ENCODE data around the gene BSG. TPM values are rescaled to one million over a fixed set of nuclear protein-coding genes. Genes with fewer than 3 reads are reported as not detected.
"Not testable (repeated sequence)": the region's sequence is repeated elsewhere in the genome, so short reads cannot be mapped to it uniquely, and the experiment has no call there.

Gene BSG
- total RNA-seq, 1 experiment from 2014 or later, result 1,167 TPM

- no peak for DNase-seq
- Histone ChIP-seq H3K4me3 (ENCODE audit: insufficient read depth, low read depth, low read length) (no peak overlapping the region), H3K36me3 (replicated peaks; ENCODE audit: control insufficient read depth, insufficient read depth, low read length) (no peaks in the 10 kb centered on the region), H3K27me3 (ENCODE audit: control insufficient read depth, insufficient read depth, low read length) (peaks cover 14% of the 10 kb centered on the region)
Measured at GRCh38 chr19:595326-596262, 23.2 kb downstream of the BSG start.

GRCh38 chr19:596263-596655, 23.9 kb downstream of the BSG start:
- Histone ChIP-seq H3K36me3 (replicated peaks; ENCODE audit: control insufficient read depth, insufficient read depth, low read length) (no peaks in the 10 kb centered on the region), H3K27me3 (ENCODE audit: control insufficient read depth, insufficient read depth, low read length) (peaks cover 7% of the 10 kb centered on the region), H3K4me3 (ENCODE audit: insufficient read depth, low read depth, low read length) (no peak overlapping the region)
- DNase-seq, result no peak

GRCh38 chr19:597406-598315, 25.3 kb downstream of the BSG start:
- H3K27me3 ChIP-seq (ENCODE audit: control insufficient read depth, insufficient read depth, low read length), result no peaks in the 10 kb centered on the region
- no peak for DNase-seq
- no peak overlapping the region for H3K4me3 ChIP-seq (ENCODE audit: insufficient read depth, low read depth, low read length)
- H3K36me3 ChIP-seq (replicated peaks; ENCODE audit: control insufficient read depth, insufficient read depth, low read length), result no peaks in the 10 kb centered on the region

- no peaks in the 10 kb centered on the region for H3K27me3 ChIP-seq (ENCODE audit: control insufficient read depth, insufficient read depth, low read length)
- H3K4me3 ChIP-seq (ENCODE audit: insufficient read depth, low read depth, low read length), result no peak overlapping the region
- DNase-seq, result no peak
- no peaks in the 10 kb centered on the region for H3K36me3 ChIP-seq (replicated peaks; ENCODE audit: control insufficient read depth, insufficient read depth, low read length)
Measured at GRCh38 chr19:601310-601709, 28.9 kb downstream of the BSG start.

GRCh38 chr19:601790-602189, 29.4 kb downstream of the BSG start:
- DNase-seq, result no peak
- Histone ChIP-seq H3K27me3 (ENCODE audit: control insufficient read depth, insufficient read depth, low read length) (no peaks in the 10 kb centered on the region), H3K4me3 (ENCODE audit: insufficient read depth, low read depth, low read length) (no peak overlapping the region), H3K36me3 (replicated peaks; ENCODE audit: control insufficient read depth, insufficient read depth, low read length) (no peaks in the 10 kb centered on the region)

- H3K4me3 ChIP-seq (ENCODE audit: insufficient read depth, low read depth, low read length), result no peak overlapping the region
- no peaks in the 10 kb centered on the region for H3K36me3 ChIP-seq (replicated peaks; ENCODE audit: control insufficient read depth, insufficient read depth, low read length)
- no peaks in the 10 kb centered on the region for H3K27me3 ChIP-seq (ENCODE audit: control insufficient read depth, insufficient read depth, low read length)
- DNase-seq, result no peak
Measured at GRCh38 chr19:602391-603301, 30.2 kb downstream of the BSG start.

GRCh38 chr19:603302-603639, 30.9 kb downstream of the BSG start:
- H3K4me3 ChIP-seq (ENCODE audit: insufficient read depth, low read depth, low read length); H3K36me3 ChIP-seq (replicated peaks; ENCODE audit: control insufficient read depth, insufficient read depth, low read length); DNase-seq; H3K27me3 ChIP-seq (ENCODE audit: control insufficient read depth, insufficient read depth, low read length): not testable (repeated sequence)

GRCh38 chr19:603779-604178, 31.4 kb downstream of the BSG start:
- H3K4me3 ChIP-seq (ENCODE audit: insufficient read depth, low read depth, low read length); H3K27me3 ChIP-seq (ENCODE audit: control insufficient read depth, insufficient read depth, low read length): not testable (repeated sequence)

GRCh38 chr19:604355-604754, 32.0 kb downstream of the BSG start:
- no peak overlapping the region for H3K4me3 ChIP-seq (ENCODE audit: insufficient read depth, low read depth, low read length)
- no peaks in the 10 kb centered on the region for H3K36me3 ChIP-seq (replicated peaks; ENCODE audit: control insufficient read depth, insufficient read depth, low read length)
- no peak for DNase-seq
- H3K27me3 ChIP-seq (ENCODE audit: control insufficient read depth, insufficient read depth, low read length), result no peaks in the 10 kb centered on the region

More at GRCh38 chr19:603779-604178, 31.4 kb downstream of the BSG start:
- DNase-seq; H3K36me3 ChIP-seq (replicated peaks; ENCODE audit: control insufficient read depth, insufficient read depth, low read length): not testable (repeated sequence)

GRCh38 chr19:605061-605971, 32.9 kb downstream of the BSG start:
- not testable (repeated sequence) for H3K36me3 ChIP-seq (replicated peaks; ENCODE audit: control insufficient read depth, insufficient read depth, low read length); H3K4me3 ChIP-seq (ENCODE audit: insufficient read depth, low read depth, low read length); H3K27me3 ChIP-seq (ENCODE audit: control insufficient read depth, insufficient read depth, low read length); DNase-seq

GRCh38 chr19:607301-608154, 35.1 kb downstream of the BSG start:
- Histone ChIP-seq H3K27me3 (ENCODE audit: control insufficient read depth, insufficient read depth, low read length) (no peaks in the 10 kb centered on the region), H3K4me3 (ENCODE audit: insufficient read depth, low read depth, low read length) (no peak overlapping the region), H3K36me3 (replicated peaks; ENCODE audit: control insufficient read depth, insufficient read depth, low read length) (no peaks in the 10 kb centered on the region; the same call in 1 of the 2 replicates)
- DNase-seq, result no peak

- Histone ChIP-seq H3K36me3 (replicated peaks; ENCODE audit: control insufficient read depth, insufficient read depth, low read length) (no peaks in the 10 kb centered on the region; the same call in 1 of the 2 replicates), H3K27me3 (ENCODE audit: control insufficient read depth, insufficient read depth, low read length) (no peaks in the 10 kb centered on the region), H3K4me3 (ENCODE audit: insufficient read depth, low read depth, low read length) (no peak overlapping the region)
- DNase-seq, result no peak
Measured at GRCh38 chr19:608155-609003, 36.0 kb downstream of the BSG start.
